GM06990 (cell line): ENCODE data around the gene GRHL1.
"Not testable (repeated sequence)": the region's sequence is repeated elsewhere in the genome, so short reads cannot be mapped to it uniquely, and the experiment has no call there.

Experiments
- DNase-seq: peaks from one replicate; pipeline ENCODE4 v3.0.0-alpha.2; 2011; ENCODE audit not compliant: insufficient read length; ENCODE audit errors: extremely low read depth
- H3K27me3 ChIP-seq: replicated peaks from 2 replicates; pipeline ENCODE4 v1.6.0; 2011; ENCODE audit warnings: low read length; ENCODE audit not compliant: control insufficient read depth, insufficient read depth
- H3K36me3 ChIP-seq: 2 replicates; pipeline ENCODE4 v1.5.1; 2011; ENCODE audit warnings: low read length; ENCODE audit not compliant: control insufficient read depth, insufficient read depth
- H3K4me3 ChIP-seq: replicated peaks from 2 replicates; pipeline ENCODE4 v1.5.1; 2011; ENCODE audit warnings: low read depth, mild to moderate bottlenecking, control low read depth, low read length
- CTCF ChIP-seq: IDR thresholded peaks from 2 replicates; pipeline ENCODE4 v1.5.1; 2011; ENCODE audit warnings: low read length, control low read depth, mild to moderate bottlenecking, inconsistent platforms; ENCODE audit not compliant: insufficient read depth, poor library complexity, severe bottlenecking

GRHL1 gene

DNA sequence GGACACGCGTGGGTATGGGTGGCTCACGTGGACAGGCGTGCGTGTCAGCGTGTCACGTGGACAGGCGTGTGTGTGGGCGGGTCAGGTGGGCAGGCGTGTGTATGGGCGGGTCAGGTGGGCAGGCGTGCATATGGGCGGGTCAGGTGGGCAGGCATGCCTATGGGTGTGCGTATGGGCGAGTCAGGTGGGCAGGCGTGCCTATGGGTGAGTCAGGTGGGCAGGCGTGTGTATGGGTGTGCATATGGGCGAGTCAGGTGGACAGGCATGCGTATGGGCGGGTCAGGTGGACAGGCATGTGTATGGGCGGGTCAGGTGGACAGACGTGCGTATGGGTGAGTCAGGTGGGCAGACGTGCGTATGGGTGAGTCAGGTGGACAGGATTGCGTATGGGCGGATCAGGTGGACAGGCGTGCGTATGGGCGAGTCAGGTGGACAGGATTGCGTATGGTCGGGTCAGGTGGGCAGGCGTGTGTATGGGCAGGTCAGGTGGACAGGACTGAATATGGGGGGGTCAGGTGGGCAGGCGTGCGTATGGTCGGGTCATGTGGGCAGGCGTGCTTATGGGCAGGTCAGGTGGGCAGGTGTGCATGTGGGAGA is 61.0 kb downstream of the GRHL1 start:
- H3K4me3 ChIP-seq, H3K36me3 ChIP-seq, DNase-seq, H3K27me3 ChIP-seq: not testable (repeated sequence)

GRCh38 chr2:10012963-10013461 is 61.5 kb downstream of the GRHL1 start:
- no peak overlapping the region for H3K4me3 ChIP-seq
- no peaks in the 10 kb centered on the region for H3K36me3 ChIP-seq
- TF ChIP-seq CTCF, result no peak
- H3K27me3 ChIP-seq, result no peaks in the 10 kb centered on the region; the same call in 1 of the 2 replicates
- DNase-seq, result no peak

DNA sequence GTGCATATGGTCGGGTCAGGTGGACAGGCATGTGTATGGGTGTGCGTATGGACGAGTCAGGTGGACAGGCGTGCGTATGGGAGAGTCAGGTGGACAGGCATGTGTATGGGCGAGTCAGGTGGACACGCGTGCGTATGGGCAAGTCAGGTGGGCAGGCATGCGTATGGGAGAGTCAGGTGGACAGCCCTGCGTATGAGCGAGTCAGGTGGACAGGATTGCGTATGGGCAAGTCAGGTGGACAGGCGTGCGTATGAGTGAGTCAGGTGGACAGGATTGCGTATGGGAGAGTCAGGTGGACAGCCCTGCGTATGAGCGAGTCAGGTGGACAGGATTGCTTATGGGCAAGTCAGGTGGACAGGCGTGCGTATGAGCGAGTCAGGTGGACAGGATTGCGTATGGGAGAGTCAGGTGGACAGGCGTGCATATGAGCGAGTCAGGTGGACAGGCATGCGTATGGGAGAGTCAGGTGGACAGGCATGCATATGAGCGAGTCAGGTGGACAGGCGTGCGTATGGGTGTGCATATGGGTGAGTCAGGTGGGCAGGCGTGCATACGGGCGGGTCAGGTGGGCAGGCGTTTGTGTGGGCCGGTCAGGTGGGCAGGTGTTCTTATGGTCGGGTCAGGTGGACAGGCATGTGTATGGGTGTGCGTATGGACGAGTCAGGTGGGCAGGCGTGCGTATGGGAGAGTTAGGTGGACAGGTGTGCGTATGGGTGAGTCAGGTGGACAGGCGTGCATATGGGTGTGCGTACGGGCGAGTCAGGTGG is 62.3 kb downstream of the GRHL1 start:
- not testable (repeated sequence) for DNase-seq, H3K27me3 ChIP-seq, H3K4me3 ChIP-seq, H3K36me3 ChIP-seq

- TF ChIP-seq CTCF, result no peak
- no peak overlapping the region for H3K4me3 ChIP-seq
- no peak for DNase-seq
These were observed 63.1 kb downstream of the GRHL1 start for GRCh38 chr2:10014418-10015190.

DNA sequence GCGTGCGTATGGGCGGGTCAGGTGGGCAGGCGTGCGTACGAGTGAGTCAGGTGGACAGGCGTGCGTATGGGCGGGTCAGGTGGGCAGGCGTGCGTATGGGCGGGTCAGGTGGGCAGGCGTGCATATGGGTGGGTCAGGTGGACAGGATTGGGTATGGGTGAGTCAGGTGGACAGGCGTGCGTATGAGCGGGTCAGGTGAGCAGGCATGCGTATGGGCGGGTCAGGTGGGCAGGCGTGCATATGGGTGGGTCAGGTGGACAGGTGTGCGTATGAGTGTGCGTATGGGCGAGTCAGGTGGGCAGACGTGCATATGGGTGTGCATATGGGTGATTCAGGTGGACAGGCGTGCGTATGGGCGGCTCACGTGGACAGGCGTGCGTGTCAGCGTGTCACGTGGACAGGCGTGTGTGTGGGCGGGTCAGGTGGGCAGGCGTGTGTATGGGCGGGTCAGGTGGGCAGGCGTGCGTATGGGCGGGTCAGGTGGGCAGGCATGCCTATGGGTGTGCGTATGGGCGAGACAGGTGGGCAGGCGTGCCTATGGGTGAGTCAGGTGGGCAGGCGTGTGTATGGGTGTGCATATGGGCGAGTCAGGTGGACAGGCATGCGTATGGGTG is 64.0 kb downstream of the GRHL1 start:
- H3K27me3 ChIP-seq, DNase-seq, H3K4me3 ChIP-seq, H3K36me3 ChIP-seq: not testable (repeated sequence)

More at GRCh38 chr2:10014418-10015190, 63.1 kb downstream of the GRHL1 start:
- Histone ChIP-seq H3K36me3 (no peaks in the 10 kb centered on the region), H3K27me3 (no peaks in the 10 kb centered on the region; the same call in 1 of the 2 replicates)

DNA sequence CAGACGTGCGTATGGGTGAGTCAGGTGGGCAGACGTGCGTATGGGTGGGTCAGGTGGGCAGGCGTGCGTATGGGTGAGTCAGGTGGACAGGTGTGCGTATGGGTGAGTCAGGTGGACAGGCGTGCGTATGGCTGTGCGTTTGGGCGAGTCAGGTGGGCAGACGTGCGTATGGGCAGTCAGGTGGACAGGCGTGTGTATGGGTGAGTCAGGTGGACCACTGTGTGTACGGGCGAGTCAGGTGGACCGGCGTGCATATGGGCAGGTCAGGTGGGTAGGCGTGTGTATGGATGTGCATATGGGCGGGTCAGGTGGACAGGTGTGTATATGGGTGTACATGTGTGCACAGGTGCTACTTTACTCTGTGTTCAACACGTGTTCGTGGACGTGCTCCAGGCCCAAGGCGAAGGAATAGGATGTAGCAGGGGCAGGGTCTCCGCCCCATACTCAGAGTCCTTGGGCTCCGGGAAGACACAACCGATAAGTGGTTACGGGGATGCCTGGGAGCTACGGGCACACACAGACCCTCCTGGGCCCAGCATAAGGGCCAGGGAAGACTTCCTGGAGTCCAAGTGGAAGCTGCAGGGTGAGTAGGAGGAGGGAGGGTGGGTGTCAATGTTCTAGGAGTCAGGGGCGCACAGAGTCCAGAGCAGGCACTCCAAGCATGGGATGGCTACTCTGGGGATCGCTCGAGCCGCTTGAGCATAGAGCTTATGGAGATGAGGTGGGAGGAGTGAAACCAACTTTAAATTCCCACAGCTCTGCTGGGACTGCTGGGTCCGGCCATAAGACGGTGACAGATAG is 64.7 kb downstream of the GRHL1 start:
- H3K27me3 ChIP-seq, result no peaks in the 10 kb centered on the region; the same call in 1 of the 2 replicates

More for the DNA sequence above, 64.7 kb downstream of the GRHL1 start:
- TF ChIP-seq CTCF, result no peak
- Histone ChIP-seq H3K36me3 (no peaks in the 10 kb centered on the region), H3K4me3 (no peak overlapping the region)
- DNase-seq, result no peak
